Sigmoid colon (tissue), 7 donors: ENCODE results near the gene PEA15. TPM values are rescaled to one million over a fixed set of nuclear protein-coding genes. Genes with fewer than 3 reads are reported as not detected.

Source experiments
- DNase-seq: peaks from one replicate; pipeline ENCODE4 v3.0.0-alpha.2; 2019
- H3K27ac ChIP-seq, 4 donors: fragments of 200-600 bp; sonication (generic); one replicate each; pipeline ENCODE4 v1.5.1; 2016 to 2019; ENCODE audit warnings: mild to moderate bottlenecking in 1 of 4
- H3K27me3 ChIP-seq, 3 donors: fragments of 200-600 bp; sonication (generic); one replicate each; pipeline ENCODE4 v1.5.1; 2019; ENCODE audit warnings: mild to moderate bottlenecking in 1 of 3
- H3K36me3 ChIP-seq, 4 donors: fragments of 200-600 bp; sonication (generic); one replicate each; pipeline ENCODE4 v1.5.1; 2016 to 2019
- H3K4me1 ChIP-seq, 4 donors: fragments of 200-600 bp; sonication (generic); one replicate each; pipeline ENCODE4 v1.5.1; 2017 to 2019
- H3K4me3 ChIP-seq, 4 donors: fragments of 200-600 bp; sonication (generic); one replicate each; pipeline ENCODE4 v1.5.1; 2017 to 2019; ENCODE audit warnings: mild to moderate bottlenecking in 2 of 4, moderate library complexity in 1 of 4
- H3K9me3 ChIP-seq, 4 donors: fragments of 200-600 bp in 3 of 4; sonication (generic) in 3 of 4; one replicate each; pipeline versions ENCODE4 v1.5.1 to v1.6.1; 2013 to 2019
- CTCF ChIP-seq, 4 experiments: fragments of 450-650 bp in 3 of 4; fragments of 200-600 bp in 1 of 4; IDR thresholded peaks; one replicate each; pipeline ENCODE4 v1.5.1; 2016 to 2019; ENCODE audit warnings: antibody characterized with exemption in 4 of 4, mild to moderate bottlenecking in 3 of 4, moderate library complexity in 2 of 4
- EP300 ChIP-seq, 4 donors: sonication (generic); formaldehyde crosslinking; IDR thresholded peaks; one replicate each; pipeline ENCODE4 v1.6.1; 2017; ENCODE audit warnings: antibody characterized with exemption in 4 of 4
- POLR2A ChIP-seq, 2 donors: fragments of 450-650 bp; IDR thresholded peaks; one replicate each; pipeline ENCODE4 v1.6.1; 2016; ENCODE audit warnings: antibody characterized with exemption in 2 of 2, mild to moderate bottlenecking in 2 of 2, moderate library complexity in 2 of 2
- POLR2AphosphoS5 ChIP-seq, 4 donors: sonication (generic); formaldehyde crosslinking; IDR thresholded peaks; one replicate each; pipeline ENCODE4 v1.6.1; 2017; ENCODE audit warnings: antibody characterized with exemption in 4 of 4
- WGBS, 2 donors: extraction: QIAGEN DNeasy Blood & Tissue Kit; methylation state at CpG; one replicate each; pipeline ENCODE4 v1.1.7; 2013; 5-methylcytosine and 5-hydroxymethylcytosine counted together
- intact Hi-C: fragments of 100-400 bp; cut with DNase I; formaldehyde crosslinking; loops from one replicate; pipeline ENCODE4 v1.15.1; 2023
- polyA plus RNA-seq, 3 donors: library from polyadenylated mRNA; stranded (reverse); fragments of 200-250 nt; gene quantifications; one replicate each; pipeline ENCODE4 v1.2.3, GENCODE V29; 2013
- total RNA-seq, 4 donors: library from RNA; depleted of rRNA; stranded (reverse); fragments of >200 nt; gene quantifications; one replicate each; pipeline ENCODE4 v1.1.0, GENCODE V29; 2016
- donor health status: healthy with polysubstance abuse.
- donor health status: Bipolar disorder and iron deficiency.
- donor health status: healthy.

PEA15 gene
- total and polyA plus RNA-seq, 7 donors, result 42.5 to 126 (median 98.5) TPM

GRCh38 chr1:160191756-160192155 is 13.4 kb upstream of the PEA15 start:
- no peaks in the 10 kb centered on the region for H3K27me3 ChIP-seq
- H3K36me3 ChIP-seq, result no peaks in the 10 kb centered on the region
- no peak overlapping the region for H3K4me3 ChIP-seq
- no peak for DNase-seq
- peaks cover 0 to 37% (median 31%) of the 10 kb centered on the region in 4 donors for H3K4me1 ChIP-seq
- peak overlapping the region in 1 of 4 donors; percentile 46 for H3K27ac ChIP-seq
- H3K9me3 ChIP-seq, result no peaks in the 10 kb centered on the region
- TF ChIP-seq POLR2AphosphoS5 (IDR thresholded peaks at IDR 0.05), result no peak
- no peak for TF ChIP-seq EP300 (IDR thresholded peaks at IDR 0.05)
- no peak for TF ChIP-seq POLR2A (IDR thresholded peaks at IDR 0.05)
- TF ChIP-seq CTCF (IDR thresholded peaks at IDR 0.05), result no peak
- intact Hi-C loops, result loop anchor here (2.0 kb wide), 2 partner anchors 59 to 99 kb away; no protein-coding TSS in a partner anchor
- 87 to 88% methylated on average over 3 of the region's 3 CpGs for WGBS, 2 donors

GRCh38 chr1:160192234-160192633 is 12.9 kb upstream of the PEA15 start:
- Histone ChIP-seq H3K9me3 (no peaks in the 10 kb centered on the region), H3K36me3 (no peaks in the 10 kb centered on the region), H3K4me3 (no peak overlapping the region), H3K27me3 (no peaks in the 10 kb centered on the region), H3K27ac (peak overlapping the region in 1 of 4 donors; percentile 46), H3K4me1 (peaks cover 0 to 37% (median 31%) of the 10 kb centered on the region in 4 donors)
- no peak for DNase-seq
- TF ChIP-seq POLR2AphosphoS5 (IDR thresholded peaks at IDR 0.05), result no peak
- no peak for TF ChIP-seq EP300 (IDR thresholded peaks at IDR 0.05)
- no peak for TF ChIP-seq POLR2A (IDR thresholded peaks at IDR 0.05)
- no peak for TF ChIP-seq CTCF (IDR thresholded peaks at IDR 0.05)
- intact Hi-C loops, result loop anchor here (2.0 kb wide), 2 partner anchors 59 to 99 kb away; no protein-coding TSS in a partner anchor

- peak; percentile 92 for DNase-seq
- intact Hi-C loops, result loop anchor here (1.0 to 2.0 kb wide), 4 partner anchors 26 to 98 kb away; no protein-coding TSS in a partner anchor
- Histone ChIP-seq H3K27me3 (no peaks in the 10 kb centered on the region), H3K27ac (peak overlapping the region in 2 of 4 donors; percentile 25 to 68), H3K9me3 (no peaks in the 10 kb centered on the region), H3K4me1 (peaks cover 0 to 37% (median 31%) of the 10 kb centered on the region in 4 donors), H3K4me3 (peak overlapping the region in 1 of 4 donors; percentile 14), H3K36me3 (no peaks in the 10 kb centered on the region)
- 15 to 33% methylated on average over 16 of the region's 16 CpGs for WGBS, 2 donors
- TF ChIP-seq CTCF (IDR thresholded peaks at IDR 0.05) (peak; percentile 95 to 99 (median 96)), EP300 (IDR thresholded peaks at IDR 0.05) (no peak), POLR2AphosphoS5 (IDR thresholded peaks at IDR 0.05) (peak in 3 of 4 donors; percentile 17 to 61 (median 33))
These were observed 11.9 kb upstream of the PEA15 start for GRCh38 chr1:160193091-160193819.

DNA sequence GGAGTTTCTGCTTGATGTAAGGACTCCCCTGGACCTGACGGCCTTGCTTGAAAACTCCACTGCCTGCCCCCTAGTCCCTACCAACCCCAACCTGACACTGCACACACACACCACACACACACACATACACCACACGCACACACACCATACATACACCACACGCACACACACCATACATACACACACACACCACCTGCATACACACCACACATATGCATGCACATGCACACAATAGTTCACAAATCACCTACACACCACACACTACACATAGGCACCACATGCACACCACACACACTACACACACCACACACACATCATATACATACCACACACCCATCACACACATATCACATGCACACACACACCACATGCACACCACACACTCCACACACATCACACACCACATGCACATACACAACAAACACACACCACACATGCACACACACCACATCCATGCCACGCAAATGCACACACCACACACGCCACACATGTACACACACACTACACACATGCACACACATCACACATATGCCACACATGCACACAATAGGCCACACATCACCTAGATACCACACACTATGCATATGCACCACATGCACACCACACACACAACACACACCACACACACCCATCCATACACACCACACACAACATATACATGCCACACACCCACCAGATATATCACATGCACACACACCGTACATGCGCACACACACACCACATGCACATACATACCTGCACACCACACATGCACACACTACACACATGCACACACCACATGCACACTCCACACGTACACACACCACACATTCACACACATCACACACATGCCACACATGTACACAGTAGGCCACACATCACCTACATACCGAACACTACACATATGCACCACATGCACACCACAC is 11.1 kb upstream of the PEA15 start:
- intact Hi-C loops, result loop anchor here (1.0 to 2.0 kb wide), 4 partner anchors 25 to 97 kb away; no protein-coding TSS in a partner anchor
- 92 to 95% methylated on average over 9 of the region's 9 CpGs for WGBS, 2 donors
- no peak for TF ChIP-seq POLR2AphosphoS5 (IDR thresholded peaks at IDR 0.05)
- TF ChIP-seq POLR2A (IDR thresholded peaks at IDR 0.05), result no peak
- TF ChIP-seq EP300 (IDR thresholded peaks at IDR 0.05), result no peak
- no peak for TF ChIP-seq CTCF (IDR thresholded peaks at IDR 0.05)
- no peaks in the 10 kb centered on the region for H3K36me3 ChIP-seq
- DNase-seq, result no peak
- no peak overlapping the region for H3K4me3 ChIP-seq
- peak overlapping the region in 1 of 4 donors; percentile 68 for H3K27ac ChIP-seq
- no peaks in the 10 kb centered on the region for H3K9me3 ChIP-seq
- H3K4me1 ChIP-seq, result peaks cover 0 to 35% (median 30%) of the 10 kb centered on the region in 4 donors
- H3K27me3 ChIP-seq, result no peaks in the 10 kb centered on the region
